ENCODE measurements around the gene ZNF850. TPM values are rescaled to one million over a fixed set of nuclear protein-coding genes. Genes with fewer than 3 reads are reported as not detected.
A peak's percentile ranks its signal among the peaks of the same experiment; 100 is the strongest.

The ZNF850 gene
- total and polyA plus RNA-seq, 4 donors: 0.15 to 5.0 (median 1.7) TPM

- TF ChIP-seq, protein P1, sequence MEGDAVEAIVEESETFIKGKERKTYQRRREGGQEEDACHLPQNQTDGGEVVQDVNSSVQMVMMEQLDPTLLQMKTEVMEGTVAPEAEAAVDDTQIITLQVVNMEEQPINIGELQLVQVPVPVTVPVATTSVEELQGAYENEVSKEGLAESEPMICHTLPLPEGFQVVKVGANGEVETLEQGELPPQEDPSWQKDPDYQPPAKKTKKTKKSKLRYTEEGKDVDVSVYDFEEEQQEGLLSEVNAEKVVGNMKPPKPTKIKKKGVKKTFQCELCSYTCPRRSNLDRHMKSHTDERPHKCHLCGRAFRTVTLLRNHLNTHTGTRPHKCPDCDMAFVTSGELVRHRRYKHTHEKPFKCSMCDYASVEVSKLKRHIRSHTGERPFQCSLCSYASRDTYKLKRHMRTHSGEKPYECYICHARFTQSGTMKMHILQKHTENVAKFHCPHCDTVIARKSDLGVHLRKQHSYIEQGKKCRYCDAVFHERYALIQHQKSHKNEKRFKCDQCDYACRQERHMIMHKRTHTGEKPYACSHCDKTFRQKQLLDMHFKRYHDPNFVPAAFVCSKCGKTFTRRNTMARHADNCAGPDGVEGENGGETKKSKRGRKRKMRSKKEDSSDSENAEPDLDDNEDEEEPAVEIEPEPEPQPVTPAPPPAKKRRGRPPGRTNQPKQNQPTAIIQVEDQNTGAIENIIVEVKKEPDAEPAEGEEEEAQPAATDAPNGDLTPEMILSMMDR (IDR thresholded peaks at IDR 0.05; ENCODE audit: low read depth, low read length, missing input control): no peak
These were observed 86.8 kb downstream of the ZNF850 start (continued) for GRCh38 chr19:36685835-36686234.

- TF ChIP-seq JUND (IDR thresholded peaks at IDR 0.05) (no peak), TAF1 (conservative IDR thresholded peaks at IDR 0.05) (no peak), GABPA (IDR thresholded peaks at IDR 0.05 in 1 of 2, conservative IDR thresholded peaks at IDR 0.05 in 1 of 2) (no peak), SP1 (IDR thresholded peaks at IDR 0.05) (no peak), FOXA1 (IDR thresholded peaks at IDR 0.05) (no peak), NR2F2 (IDR thresholded peaks at IDR 0.05) (no peak), MAX (IDR thresholded peaks at IDR 0.05) (no peak)
- TF ChIP-seq, protein P2, sequence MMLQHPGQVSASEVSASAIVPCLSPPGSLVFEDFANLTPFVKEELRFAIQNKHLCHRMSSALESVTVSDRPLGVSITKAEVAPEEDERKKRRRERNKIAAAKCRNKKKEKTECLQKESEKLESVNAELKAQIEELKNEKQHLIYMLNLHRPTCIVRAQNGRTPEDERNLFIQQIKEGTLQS (IDR thresholded peaks at IDR 0.05): no peak
- Histone ChIP-seq H3K9me3 (ENCODE audit: control insufficient read depth in 4 of 4, low read length in 3 of 4) (peaks cover 10 to 30% (median 18%) of the 10 kb centered on the region in 4 donors), H3K4me1 (ENCODE audit: control insufficient read depth in 4 of 4, insufficient read depth in 4 of 4, low read length in 3 of 4) (no peaks in the 10 kb centered on the region), H3K4me3 (ENCODE audit: low read depth in 1 of 3, low read length in 3 of 3) (peak overlapping the region in 1 of 3 donors; percentile 8), H3K27me3 (ENCODE audit: control insufficient read depth in 4 of 4, insufficient read depth in 4 of 4, low read length in 3 of 4) (no peaks in the 10 kb centered on the region), H3K9ac (ENCODE audit: low read depth in 1 of 2, low read length in 2 of 2) (no peak overlapping the region), H3K27ac (ENCODE audit: low read depth in 1 of 2, low read length in 2 of 2) (no peak overlapping the region), H3K36me3 (ENCODE audit: control insufficient read depth in 4 of 4, insufficient read depth in 3 of 4, low read depth in 1 of 4, low read length in 3 of 4) (peaks cover 0 to 40% (median 23%) of the 10 kb centered on the region in 4 donors)
- DNase-seq (ENCODE audit: low spot score): no peak
These were observed 93.2 kb downstream of the ZNF850 start for GRCh38 chr19:36679455-36679854.

GRCh38 chr19:36674201-36674600 is 98.4 kb downstream of the ZNF850 start:
- H3K4me1 ChIP-seq (ENCODE audit: control insufficient read depth in 4 of 4, insufficient read depth in 4 of 4, low read length in 3 of 4): no peaks in the 10 kb centered on the region
- peaks cover 0 to 26% (median 13%) of the 10 kb centered on the region in 4 donors for H3K36me3 ChIP-seq (ENCODE audit: control insufficient read depth in 4 of 4, insufficient read depth in 3 of 4, low read depth in 1 of 4, low read length in 3 of 4)
- H3K9me3 ChIP-seq (ENCODE audit: control insufficient read depth in 4 of 4, low read length in 3 of 4): peaks cover 11 to 42% (median 28%) of the 10 kb centered on the region in 4 donors
- no peaks in the 10 kb centered on the region for H3K27me3 ChIP-seq (ENCODE audit: control insufficient read depth in 4 of 4, insufficient read depth in 4 of 4, low read length in 3 of 4)
- no peak overlapping the region for H3K9ac ChIP-seq (ENCODE audit: low read depth in 1 of 2, low read length in 2 of 2)
- no peak for DNase-seq (ENCODE audit: low spot score)
- H3K27ac ChIP-seq (ENCODE audit: low read depth in 1 of 2, low read length in 2 of 2): no peak overlapping the region
- no peak for TF ChIP-seq JUND (IDR thresholded peaks at IDR 0.05)
- TF ChIP-seq EGR1 (IDR thresholded peaks at IDR 0.05; ENCODE audit: low read depth in 2 of 2): no peak
- no peak for TF ChIP-seq RAD21 (IDR thresholded peaks at IDR 0.05)
- TF ChIP-seq REST (IDR thresholded peaks at IDR 0.05): no peak
- no peak for TF ChIP-seq FOXA2 (IDR thresholded peaks at IDR 0.05)
- TF ChIP-seq, protein P2 (IDR thresholded peaks at IDR 0.05): no peak
- TF ChIP-seq FOXA1 (IDR thresholded peaks at IDR 0.05): no peak
- TF ChIP-seq SP1 (IDR thresholded peaks at IDR 0.05): no peak
- TF ChIP-seq YY1 (IDR thresholded peaks at IDR 0.05): no peak
- TF ChIP-seq HNF4G (IDR thresholded peaks at IDR 0.05): no peak
- TF ChIP-seq HNF4A (conservative IDR thresholded peaks at IDR 0.05): no peak
- no peak for TF ChIP-seq TAF1 (conservative IDR thresholded peaks at IDR 0.05)
- TF ChIP-seq, protein P1 (IDR thresholded peaks at IDR 0.05; ENCODE audit: low read depth, low read length, missing input control): no peak
- TF ChIP-seq MAX (IDR thresholded peaks at IDR 0.05): no peak
- no peak for TF ChIP-seq NR2F2 (IDR thresholded peaks at IDR 0.05)
- no peak for TF ChIP-seq ZBTB33 (IDR thresholded peaks at IDR 0.05)
- TF ChIP-seq RXRA (IDR thresholded peaks at IDR 0.05): no peak
- peak overlapping the region in 2 of 3 donors; percentile 14 to 16 for H3K4me3 ChIP-seq (ENCODE audit: low read depth in 1 of 3, low read length in 3 of 3)
- 96% methylated on average over 2 of the region's 2 CpGs for WGBS

Data from liver (tissue), 9 donors.